ENCODE results near the gene LRP2BP.
"Not testable (repeated sequence)": the region's sequence is repeated elsewhere in the genome, so short reads cannot be mapped to it uniquely, and the experiment has no call there.

Gene LRP2BP

GRCh38 chr4:185395956-185396723, 416 bp upstream of the LRP2BP start:
- peak; percentile 100 for DNase-seq (ENCODE audit: low spot score)

- DNase-seq (ENCODE audit: low spot score): no peak
Observed at GRCh38 chr4:185394568-185395237, 1.0 kb downstream of the LRP2BP start.

- DNase-seq (ENCODE audit: low spot score): no peak
Observed at GRCh38 chr4:185392156-185392555, 3.6 kb downstream of the LRP2BP start.

- no peak for DNase-seq (ENCODE audit: low spot score)
Observed at GRCh38 chr4:185390941-185391340, 4.8 kb downstream of the LRP2BP start.

- DNase-seq (ENCODE audit: low spot score): no peak
Observed at GRCh38 chr4:185387957-185388356, 7.8 kb downstream of the LRP2BP start.

- DNase-seq (ENCODE audit: low spot score): peak; percentile 14
Observed at GRCh38 chr4:185384930-185385331, 10.8 kb downstream of the LRP2BP start.

- no peak for DNase-seq (ENCODE audit: low spot score)
Observed at GRCh38 chr4:185384061-185384460, 11.7 kb downstream of the LRP2BP start.

- no peak for DNase-seq (ENCODE audit: low spot score)
Observed at GRCh38 chr4:185383451-185383850, 12.3 kb downstream of the LRP2BP start.

GRCh38 chr4:185382754-185383153, 13.0 kb downstream of the LRP2BP start:
- no peak for DNase-seq (ENCODE audit: low spot score)

- DNase-seq (ENCODE audit: low spot score): no peak
Observed at GRCh38 chr4:185381288-185382196, 14.2 kb downstream of the LRP2BP start.

- no peak for DNase-seq (ENCODE audit: low spot score)
Observed at GRCh38 chr4:185380320-185380719, 15.4 kb downstream of the LRP2BP start.

- no peak for DNase-seq (ENCODE audit: low spot score)
Observed at GRCh38 chr4:185379326-185380295, 16.1 kb downstream of the LRP2BP start.

GRCh38 chr4:185378264-185378663, 17.5 kb downstream of the LRP2BP start:
- no peak for DNase-seq (ENCODE audit: low spot score)

GRCh38 chr4:185374573-185374972, 21.2 kb downstream of the LRP2BP start:
- no peak for DNase-seq (ENCODE audit: low spot score)

- DNase-seq (ENCODE audit: low spot score): no peak
Observed at GRCh38 chr4:185374027-185374426, 21.7 kb downstream of the LRP2BP start.

GRCh38 chr4:185371702-185372101, 24.0 kb downstream of the LRP2BP start:
- no peak for DNase-seq (ENCODE audit: low spot score)

- DNase-seq (ENCODE audit: low spot score): no peak
Observed at GRCh38 chr4:185370268-185370949, 25.3 kb downstream of the LRP2BP start.

GRCh38 chr4:185369731-185370130, 26.0 kb downstream of the LRP2BP start:
- no peak for DNase-seq (ENCODE audit: low spot score)

GRCh38 chr4:185364886-185365285, 30.8 kb downstream of the LRP2BP start:
- DNase-seq (ENCODE audit: low spot score): no peak

GRCh38 chr4:185363251-185363650, 32.5 kb downstream of the LRP2BP start:
- no peak for DNase-seq (ENCODE audit: low spot score)

GRCh38 chr4:185362570-185362969, 33.2 kb downstream of the LRP2BP start:
- DNase-seq (ENCODE audit: low spot score): not testable (repeated sequence)
